Measurements from ENCODE around the gene TCF12.

DNA sequence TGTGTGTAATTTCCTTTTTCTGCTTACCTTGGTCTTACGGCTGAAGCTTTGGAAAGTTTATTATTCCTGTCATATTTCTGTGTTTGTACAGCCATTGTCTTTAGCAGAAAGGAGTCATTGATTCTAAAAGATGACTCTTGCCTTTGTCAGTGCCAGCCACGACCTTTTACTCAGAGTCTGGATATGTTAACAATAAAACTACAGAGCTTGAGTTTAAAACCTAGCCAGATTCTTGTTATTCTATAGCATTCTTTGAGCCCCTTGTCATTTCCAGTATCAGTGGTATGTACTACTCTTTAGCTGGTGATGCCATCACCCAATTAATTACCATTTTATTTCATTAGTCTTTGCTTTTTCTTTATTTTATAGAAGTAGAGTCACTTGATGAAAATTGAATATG, 142.4 kb downstream of the TCF12 start:
- TF ChIP-seq CTCF (IDR thresholded peaks at IDR 0.05): no peak
- TF ChIP-seq POLR2A (IDR thresholded peaks at IDR 0.05): no peak
